Mesodermal cell (in vitro differentiated cells): Measurements from ENCODE around the gene TBX4. TPM values are rescaled to one million over a fixed set of nuclear protein-coding genes. Genes with fewer than 3 reads are reported as not detected.
A peak's percentile ranks its signal among the peaks of the same experiment; 100 is the strongest.

Source experiments
- H3K27ac ChIP-seq: 2 replicates; pipeline ENCODE4 v1.7.0; 2013; ENCODE audit warnings: mild to moderate bottlenecking, low read depth, low read length, moderate library complexity; ENCODE audit not compliant: severe bottlenecking
- H3K36me3 ChIP-seq: 2 replicates; pipeline ENCODE4 v1.7.1; 2013; ENCODE audit warnings: mild to moderate bottlenecking, low read length, moderate library complexity; ENCODE audit not compliant: control insufficient read depth, insufficient read depth
- H3K4me1 ChIP-seq: one replicate; pipeline ENCODE4 v1.7.1; 2013; ENCODE audit warnings: mild to moderate bottlenecking, low read length; ENCODE audit not compliant: insufficient read depth, control insufficient read depth, poor library complexity, severe bottlenecking
- H3K4me3 ChIP-seq: 2 replicates; pipeline ENCODE4 v1.7.0; 2013; ENCODE audit warnings: low read length, control low read depth, mild to moderate bottlenecking; ENCODE audit not compliant: insufficient read depth, poor library complexity, severe bottlenecking; ENCODE audit errors: extremely low read depth
- H3K9me3 ChIP-seq: 2 replicates; pipeline ENCODE4 v1.7.1; 2013; ENCODE audit warnings: mild to moderate bottlenecking, low read length, moderate library complexity; ENCODE audit not compliant: control insufficient read depth
- WGBS, 2 experiments: methylation state at CpG; one replicate each; pipeline ENCODE4 v1.1.5; 2013; ENCODE audit warnings: missing lambda C conversion rate in 2 of 2; ENCODE audit not compliant: insufficient coverage in 2 of 2; 5-methylcytosine and 5-hydroxymethylcytosine counted together
- polyA plus RNA-seq, 2 experiments: library from polyadenylated mRNA; stranded (reverse); fragments of 50-300 nt; gene quantifications; one replicate each; pipeline ENCODE4 v1.2.3, GENCODE V29; 2013

The TBX4 gene
- 4.6 TPM for polyA plus RNA-seq (2013, experiment 1 of 2)
- 6.8 TPM for polyA plus RNA-seq (2013, experiment 2 of 2)

DNA sequence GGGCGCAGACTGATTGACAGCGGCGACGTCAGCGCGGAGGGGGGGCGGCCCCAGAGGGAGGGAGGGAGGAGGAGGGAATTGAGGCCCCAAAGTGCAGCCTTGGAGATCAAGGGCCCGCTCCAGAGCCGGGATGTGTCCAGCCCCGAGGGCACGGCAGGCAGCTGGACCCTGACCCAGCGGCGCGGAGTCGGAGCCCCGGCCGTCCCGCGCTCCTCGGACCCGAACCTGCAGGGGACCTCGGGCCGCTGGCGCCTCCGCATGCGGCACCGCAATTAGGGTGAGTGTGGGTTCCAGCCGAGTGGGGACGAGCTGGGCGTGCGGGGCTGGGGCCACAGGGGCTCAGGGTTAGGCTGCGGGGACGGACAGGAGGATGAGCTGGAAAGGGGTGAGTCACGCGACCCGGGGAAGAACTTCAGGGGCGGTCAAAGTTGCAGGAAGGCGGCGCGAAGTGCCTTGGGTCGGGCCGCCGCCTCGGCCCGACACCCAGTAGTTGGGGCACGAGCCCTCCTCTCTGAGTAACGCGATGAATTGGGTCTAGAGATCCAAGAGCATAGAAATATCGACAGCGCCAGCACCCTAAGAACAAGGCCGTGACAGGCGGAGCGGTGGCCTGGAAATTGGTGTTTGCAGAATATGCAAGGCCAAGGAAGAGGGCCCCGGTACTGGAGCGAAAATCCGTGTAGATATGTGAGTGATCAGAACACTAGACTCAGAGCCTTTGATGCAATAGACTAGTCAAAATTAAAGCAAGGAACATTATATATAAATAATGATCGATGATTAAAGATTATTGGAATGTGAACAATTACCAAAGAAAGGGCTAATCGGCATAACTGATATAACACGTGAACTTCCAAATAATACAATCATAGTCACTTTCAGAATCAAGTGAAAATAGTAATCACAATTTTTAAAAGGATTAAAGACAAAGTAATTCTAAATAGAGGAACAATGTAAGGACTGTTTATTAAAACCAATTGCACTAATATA, at the start of gene TBX4:
Gene TBX4 (plus strand): TSS at position 122 of the 990 bp plus-strand sequence. CDS start 4,069 bp downstream, outside the sequence.
- Histone ChIP-seq H3K9me3 (no peaks in the 10 kb centered on the region), H3K27ac (no peak within 1 kb of the TSS), H3K4me3 (peak within 1 kb of the TSS; percentile 29), H3K36me3 (no peaks in the 10 kb centered on the region), H3K4me1 (peaks cover 21% of the 10 kb centered on the region)
- WGBS, 2 experiments: 1 to 2% methylated on average over 36 to 37 of the region's 59 CpGs

DNA sequence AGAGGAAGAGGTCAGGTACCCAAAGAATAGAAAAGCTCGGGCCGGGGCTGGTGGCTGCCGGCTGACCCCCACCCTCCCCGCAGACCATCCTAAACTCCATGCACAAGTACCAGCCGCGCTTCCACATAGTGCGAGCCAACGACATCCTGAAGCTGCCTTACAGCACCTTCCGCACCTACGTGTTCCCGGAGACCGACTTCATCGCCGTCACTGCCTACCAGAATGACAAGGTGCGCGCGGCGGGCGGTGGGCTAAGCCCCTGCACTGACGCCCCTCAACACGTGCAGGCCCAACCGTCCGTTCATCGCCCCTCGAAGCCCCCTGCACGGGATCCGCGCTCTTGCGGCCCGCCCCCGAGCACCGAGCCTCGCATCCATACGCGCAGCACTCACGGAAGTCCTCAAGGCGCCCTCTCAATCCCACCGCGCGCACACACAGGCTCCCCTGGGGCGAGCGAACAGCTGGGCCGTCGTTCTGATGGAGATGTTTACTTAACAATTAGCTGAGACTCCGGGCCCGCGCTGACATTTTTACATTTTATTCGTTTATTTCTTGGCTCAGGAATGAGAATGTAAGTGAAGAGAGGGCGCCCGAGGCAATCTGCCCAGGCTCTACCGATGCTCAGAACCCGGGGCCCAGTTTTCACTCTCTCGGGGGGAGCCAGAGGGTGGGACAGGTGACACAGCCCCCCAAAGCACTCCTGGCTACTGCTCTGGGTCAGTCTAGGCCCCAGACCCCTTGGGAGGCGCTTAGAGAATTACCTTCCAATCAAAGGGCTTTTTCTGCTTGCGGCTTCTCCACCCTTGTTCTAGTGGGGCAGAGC, 49.0 kb upstream of the TBX4 start:
- WGBS, 2 experiments: 13% methylated on average over 27 to 39 of the region's 55 CpGs
- peaks cover 13% of the 10 kb centered on the region for H3K4me1 ChIP-seq
- H3K9me3 ChIP-seq: no peaks in the 10 kb centered on the region
- no peak overlapping the region for H3K27ac ChIP-seq
- no peaks in the 10 kb centered on the region for H3K36me3 ChIP-seq
- no peak overlapping the region for H3K4me3 ChIP-seq

DNA sequence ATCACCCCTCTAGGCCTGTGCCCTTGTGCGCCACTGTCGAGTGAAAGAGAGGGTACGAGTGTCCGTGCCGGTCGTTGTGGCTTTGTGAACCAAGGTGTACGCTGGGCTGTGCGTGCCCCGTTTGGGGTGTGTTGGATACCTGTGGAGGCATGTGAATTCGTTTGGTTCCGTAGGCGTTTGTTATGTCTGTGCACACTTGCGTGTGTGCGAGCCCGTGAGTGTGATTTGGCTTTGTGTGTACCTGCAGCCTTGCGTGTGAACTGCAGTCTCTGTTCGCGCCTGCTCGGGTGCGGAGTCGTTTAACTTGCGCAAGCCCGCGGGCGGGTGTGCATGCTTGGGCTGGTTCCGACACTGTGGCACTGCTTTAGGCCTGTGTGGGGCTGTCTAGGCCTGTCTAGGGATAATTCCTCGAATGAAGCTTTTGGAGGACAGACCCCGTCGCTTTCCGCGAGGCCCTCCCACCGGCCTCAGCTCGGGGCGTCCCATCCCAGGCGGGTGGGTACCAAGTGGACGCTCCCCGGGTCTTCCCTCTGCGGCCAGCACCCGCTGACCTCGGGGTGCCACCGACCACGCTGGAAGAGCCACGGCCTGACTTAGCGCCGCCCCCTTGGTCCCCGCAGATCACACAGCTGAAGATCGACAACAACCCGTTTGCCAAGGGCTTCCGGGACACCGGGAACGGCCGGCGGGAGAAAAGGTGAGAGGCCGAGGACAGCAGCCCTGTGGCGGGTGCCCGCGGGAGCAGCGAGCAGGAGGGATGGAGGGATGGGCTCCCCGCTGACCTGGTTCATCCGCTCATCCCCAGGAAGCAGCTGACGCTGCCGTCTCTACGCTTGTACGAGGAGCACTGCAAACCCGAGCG, 48.2 kb upstream of the TBX4 start:
- Histone ChIP-seq H3K4me3 (no peak overlapping the region), H3K9me3 (no peaks in the 10 kb centered on the region), H3K4me1 (peaks cover 13% of the 10 kb centered on the region), H3K27ac (no peak overlapping the region), H3K36me3 (no peaks in the 10 kb centered on the region)
- WGBS, 2 experiments: 22 to 23% methylated on average over 57 to 63 of the region's 66 CpGs

DNA sequence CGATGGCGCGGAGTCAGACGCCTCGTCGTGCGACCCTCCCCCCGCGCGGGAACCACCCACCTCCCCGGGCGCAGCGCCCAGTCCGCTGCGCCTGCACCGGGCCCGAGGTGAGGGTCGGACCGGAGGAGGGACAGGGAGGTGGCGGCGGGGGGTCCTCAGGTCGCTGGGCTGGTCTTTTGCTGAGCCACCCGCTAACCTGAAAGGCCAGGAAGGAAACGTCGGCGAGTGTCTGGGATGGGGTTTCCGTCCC, 47.6 kb upstream of the TBX4 start:
- Histone ChIP-seq H3K27ac (no peak overlapping the region), H3K36me3 (no peaks in the 10 kb centered on the region), H3K4me3 (no peak overlapping the region), H3K9me3 (no peaks in the 10 kb centered on the region), H3K4me1 (peaks cover 13% of the 10 kb centered on the region)
- WGBS, 2 experiments: 6 to 11% methylated on average over 23 to 25 of the region's 27 CpGs

DNA sequence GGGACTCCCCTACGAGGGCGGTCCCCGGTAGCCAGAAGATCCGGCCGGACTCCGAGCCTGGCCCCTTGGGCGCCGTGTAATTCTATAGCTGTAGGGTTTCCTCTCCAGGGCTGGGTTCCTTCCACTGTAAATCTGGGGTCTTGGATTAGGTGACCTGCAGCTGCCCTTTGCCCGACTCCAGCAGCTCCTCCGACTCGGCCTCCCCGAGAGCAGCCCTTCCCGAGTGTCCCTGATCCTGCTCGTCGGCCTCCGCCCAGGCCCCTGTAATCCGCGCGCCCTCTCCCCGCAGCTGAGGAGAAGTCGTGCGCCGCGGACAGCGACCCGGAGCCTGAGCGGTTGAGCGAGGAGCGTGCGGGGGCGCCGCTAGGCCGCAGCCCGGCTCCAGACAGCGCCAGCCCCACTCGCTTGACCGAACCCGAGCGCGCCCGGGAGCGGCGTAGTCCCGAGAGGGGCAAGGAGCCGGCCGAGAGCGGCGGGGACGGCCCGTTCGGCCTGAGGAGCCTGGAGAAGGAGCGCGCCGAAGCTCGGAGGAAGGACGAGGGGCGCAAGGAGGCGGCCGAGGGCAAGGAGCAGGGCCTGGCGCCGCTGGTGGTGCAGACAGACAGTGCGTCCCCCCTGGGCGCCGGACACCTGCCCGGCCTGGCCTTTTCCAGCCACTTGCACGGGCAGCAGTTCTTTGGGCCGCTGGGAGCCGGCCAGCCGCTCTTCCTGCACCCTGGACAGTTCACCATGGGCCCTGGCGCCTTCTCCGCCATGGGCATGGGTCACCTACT, 47.1 kb upstream of the TBX4 start:
- H3K4me1 ChIP-seq: peaks cover 13% of the 10 kb centered on the region
- WGBS, 2 experiments: 29% methylated on average over 61 to 67 of the region's 71 CpGs
- no peak overlapping the region for H3K4me3 ChIP-seq
- no peak overlapping the region for H3K27ac ChIP-seq
- H3K36me3 ChIP-seq: no peaks in the 10 kb centered on the region
- H3K9me3 ChIP-seq: no peaks in the 10 kb centered on the region

DNA sequence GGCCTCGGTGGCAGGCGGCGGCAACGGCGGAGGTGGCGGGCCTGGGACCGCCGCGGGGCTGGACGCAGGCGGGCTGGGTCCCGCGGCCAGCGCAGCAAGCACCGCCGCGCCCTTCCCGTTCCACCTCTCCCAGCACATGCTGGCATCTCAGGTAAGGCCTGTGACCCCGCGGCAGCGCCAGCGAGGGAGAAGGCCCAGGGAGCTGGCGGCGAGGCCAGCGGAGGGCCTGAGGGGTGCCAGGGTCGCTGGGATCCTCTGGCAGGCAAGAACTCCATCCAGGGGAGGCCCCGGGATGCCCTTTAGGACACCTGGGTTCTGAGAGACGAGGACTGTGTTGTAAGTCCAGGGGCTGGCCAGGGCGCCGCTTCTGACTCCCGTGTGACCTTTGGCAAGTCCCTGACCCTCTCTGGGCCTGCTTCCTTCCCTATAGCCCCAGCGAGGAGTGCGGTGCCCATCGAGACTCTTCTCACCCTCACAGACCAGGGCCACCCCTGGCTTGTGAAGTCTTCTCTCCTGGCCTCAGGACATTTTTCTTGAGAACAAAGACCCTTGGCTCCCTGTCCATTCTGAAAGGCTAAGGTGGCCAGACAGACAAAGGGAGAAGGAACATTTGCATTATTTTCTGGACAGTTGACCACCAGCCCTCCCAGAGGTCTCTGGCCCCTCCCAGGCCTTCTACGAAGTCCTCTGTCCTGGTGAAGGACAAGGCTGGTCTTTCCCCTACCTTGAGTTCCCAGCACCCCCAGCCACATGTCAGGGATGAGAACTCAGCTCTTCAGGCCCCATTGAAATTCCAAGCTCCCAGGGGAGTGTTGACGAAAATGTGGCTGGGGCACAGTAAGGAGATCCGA, 46.3 kb upstream of the TBX4 start:
- WGBS, 2 experiments: 48 to 50% methylated on average over 31 to 34 of the region's 37 CpGs
- Histone ChIP-seq H3K27ac (no peak overlapping the region), H3K4me3 (no peak overlapping the region), H3K4me1 (peaks cover 13% of the 10 kb centered on the region), H3K9me3 (no peaks in the 10 kb centered on the region), H3K36me3 (no peaks in the 10 kb centered on the region)

DNA sequence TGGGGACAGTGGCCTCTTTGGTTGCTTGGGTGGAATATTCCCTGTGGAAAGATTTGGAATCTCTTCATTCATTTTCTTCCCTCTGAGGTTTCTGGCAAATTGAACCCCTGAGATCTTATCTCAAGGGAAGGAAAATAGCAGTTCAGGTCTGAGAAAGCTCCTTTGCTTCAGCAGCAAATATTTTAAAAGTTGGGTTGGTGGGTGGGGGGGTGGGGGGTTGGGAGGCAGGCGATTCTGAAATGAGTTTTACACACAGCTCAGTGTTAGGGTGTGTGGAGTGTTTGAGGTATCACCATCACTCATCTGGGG, 45.7 kb upstream of the TBX4 start:
- WGBS, 2 experiments: 57% methylated on average over 1 of the region's 1 CpG; no CpG with 5 or more reads in 1 of the 2 experiments
- no peak overlapping the region for H3K27ac ChIP-seq
- peaks cover 8% of the 10 kb centered on the region for H3K4me1 ChIP-seq
- H3K36me3 ChIP-seq: no peaks in the 10 kb centered on the region
- no peak overlapping the region for H3K4me3 ChIP-seq
- no peaks in the 10 kb centered on the region for H3K9me3 ChIP-seq

DNA sequence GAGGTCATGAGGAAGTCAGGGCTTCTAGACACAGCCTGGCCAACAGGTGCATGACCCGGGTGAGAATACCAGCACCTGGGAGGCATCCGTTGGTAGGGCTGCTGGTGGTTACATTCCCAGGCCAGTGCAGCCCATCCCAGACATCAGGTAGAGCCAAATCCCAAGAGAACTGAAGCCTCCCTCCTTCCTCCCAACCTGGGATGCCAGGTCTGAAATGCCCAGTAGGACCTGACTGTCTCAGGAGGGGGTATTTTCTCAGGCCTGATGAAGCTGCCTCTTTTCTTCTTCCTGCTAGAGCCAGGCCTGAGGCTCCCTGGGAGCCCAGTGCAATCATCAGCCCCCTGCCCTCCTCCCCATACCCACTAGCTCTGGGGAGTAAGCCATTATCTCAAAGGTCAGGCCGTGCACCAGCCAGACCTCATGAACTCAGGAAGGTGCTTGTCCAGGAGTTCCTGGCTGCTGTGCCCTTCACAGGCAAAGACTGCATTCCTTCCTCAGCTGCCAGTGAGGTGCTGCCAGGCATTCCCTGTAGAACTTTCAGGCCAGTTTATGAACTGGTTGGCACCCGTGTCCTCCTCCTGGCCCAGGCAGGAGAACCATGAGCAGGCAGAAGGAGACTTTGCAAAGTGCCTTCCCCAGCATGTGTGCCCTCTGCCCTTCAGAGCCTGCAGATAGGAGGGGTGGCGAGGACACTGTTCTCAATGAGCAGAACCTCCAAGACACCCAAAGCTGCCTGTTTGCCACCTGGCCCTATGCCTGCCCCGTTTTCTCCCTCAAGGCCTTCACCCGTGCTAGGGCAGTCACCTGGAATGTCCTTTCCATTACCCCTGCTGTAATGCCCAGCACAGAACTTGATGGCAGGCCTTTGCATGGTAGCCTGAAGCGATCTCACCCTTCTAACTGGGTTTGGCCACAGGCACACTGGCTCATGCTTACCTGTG, 45.0 kb upstream of the TBX4 start:
- WGBS, 2 experiments: 39 to 46% methylated on average over 7 to 8 of the region's 8 CpGs
- Histone ChIP-seq H3K36me3 (no peaks in the 10 kb centered on the region), H3K27ac (no peak overlapping the region)

More for the DNA sequence above, 45.0 kb upstream of the TBX4 start:
- no peaks in the 10 kb centered on the region for H3K9me3 ChIP-seq
- peaks cover 3% of the 10 kb centered on the region for H3K4me1 ChIP-seq
- no peak overlapping the region for H3K4me3 ChIP-seq
